GM19468 (cell line): ENCODE measurements around the gene CLEC10A.
"Not testable (repeated sequence)": the region's sequence is repeated elsewhere in the genome, so short reads cannot be mapped to it uniquely, and the experiment has no call there.

Experiments used
- ATAC-seq: cut with Tn5 transposase; IDR thresholded peaks from one replicate; pipeline ENCODE4 v1.9.1; 2021; ENCODE audit warnings: mild to moderate bottlenecking, moderate library complexity, moderate number of reproducible peaks; ENCODE audit not compliant: unreplicated experiment; ENCODE audit errors: extremely low read depth

The CLEC10A gene

GRCh38 chr17:7109461-7110322, 29.6 kb upstream of the CLEC10A start:
- no peak for ATAC-seq

GRCh38 chr17:7108981-7109380, 28.9 kb upstream of the CLEC10A start:
- no peak for ATAC-seq

- no peak for ATAC-seq
Measured at GRCh38 chr17:7108560-7108925, 28.5 kb upstream of the CLEC10A start.

- ATAC-seq, result no peak
Measured at GRCh38 chr17:7107795-7108559, 27.9 kb upstream of the CLEC10A start.

GRCh38 chr17:7107012-7107754, 27.1 kb upstream of the CLEC10A start:
- ATAC-seq, result no peak

- no peak for ATAC-seq
Measured at GRCh38 chr17:7102421-7102820, 22.4 kb upstream of the CLEC10A start.

GRCh38 chr17:7101531-7101930, 21.5 kb upstream of the CLEC10A start:
- no peak for ATAC-seq

GRCh38 chr17:7100641-7101379, 20.8 kb upstream of the CLEC10A start:
- not testable (repeated sequence) for ATAC-seq

GRCh38 chr17:7098802-7099459, 18.9 kb upstream of the CLEC10A start:
- ATAC-seq, result no peak

- ATAC-seq, result no peak
Measured at GRCh38 chr17:7097940-7098339, 17.9 kb upstream of the CLEC10A start.

GRCh38 chr17:7095625-7096024, 15.6 kb upstream of the CLEC10A start:
- ATAC-seq, result no peak

- no peak for ATAC-seq
Measured at GRCh38 chr17:7094652-7095019, 14.6 kb upstream of the CLEC10A start.

GRCh38 chr17:7091311-7092005, 11.4 kb upstream of the CLEC10A start:
- ATAC-seq, result not testable (repeated sequence)

- ATAC-seq, result not testable (repeated sequence)
Measured at GRCh38 chr17:7089570-7089969, 9.5 kb upstream of the CLEC10A start.

GRCh38 chr17:7088442-7088841, 8.4 kb upstream of the CLEC10A start:
- not testable (repeated sequence) for ATAC-seq

- no peak for ATAC-seq
Measured at GRCh38 chr17:7084088-7084487, 4.0 kb upstream of the CLEC10A start.

- ATAC-seq, result no peak
Measured at GRCh38 chr17:7083592-7083991, 3.5 kb upstream of the CLEC10A start.

GRCh38 chr17:7081341-7082062, 1.5 kb upstream of the CLEC10A start:
- no peak for ATAC-seq
